GM12878 (cell line): ENCODE results near the gene ZNF687.
A peak's percentile ranks its signal among the peaks of the same experiment; 100 is the strongest.

Source experiments
- BACH1 ChIP-seq: fragments of 450-650 bp; IDR thresholded peaks from 2 replicates; pipeline ENCODE4 v1.6.1; 2017; ENCODE audit warnings: mild to moderate bottlenecking, borderline replicate concordance
- CTCF ChIP-seq, 3 experiments: IDR thresholded peaks in 2 of 3; conservative IDR thresholded peaks in 1 of 3; 2 replicates each; pipeline ENCODE4 v1.5.1; 2011; ENCODE audit warnings: low read depth in 3 of 3, low read length in 3 of 3, mild to moderate bottlenecking in 3 of 3, control low read depth in 2 of 3, moderate library complexity in 2 of 3, inconsistent platforms in 1 of 3, mixed read lengths in 1 of 3; ENCODE audit not compliant: control insufficient read depth in 2 of 3, insufficient read depth in 1 of 3; ENCODE audit errors: extremely low read depth in 1 of 3
- HDAC6 ChIP-seq: fragments of 200-600 bp; sonication (generic); IDR thresholded peaks from one replicate; pipeline ENCODE4 v1.8.0; 2017; ENCODE audit warnings: antibody characterized with exemption; ENCODE audit not compliant: unreplicated experiment
- JUNB ChIP-seq: IDR thresholded peaks from 2 replicates; pipeline ENCODE4 v1.6.1; 2016; ENCODE audit warnings: antibody characterized with exemption, mild to moderate bottlenecking
- MTA3 ChIP-seq: IDR thresholded peaks from 2 replicates; pipeline ENCODE4 v1.6.1; 2012; ENCODE audit warnings: low read length, inconsistent platforms, borderline replicate concordance
- NFIC ChIP-seq: IDR thresholded peaks from 2 replicates; pipeline ENCODE4 v1.6.1; 2012; ENCODE audit warnings: low read depth, mild to moderate bottlenecking, inconsistent platforms, low read length, moderate library complexity
- NR2C2 ChIP-seq: IDR thresholded peaks from 2 replicates; pipeline ENCODE4 v1.6.1; 2011; ENCODE audit warnings: borderline replicate concordance, low read depth; ENCODE audit not compliant: control insufficient read depth, insufficient read length
- POLR2AphosphoS5 ChIP-seq: IDR thresholded peaks from 2 replicates; pipeline ENCODE4 v1.6.1; 2011; ENCODE audit warnings: mild to moderate bottlenecking, low read length, inconsistent platforms
- REST ChIP-seq: IDR thresholded peaks from 2 replicates; pipeline ENCODE4 v1.6.1; 2012; ENCODE audit warnings: mild to moderate bottlenecking, low read depth, low read length
- SUZ12 ChIP-seq: fragments of 200-600 bp; sonication (generic); IDR thresholded peaks from one replicate; pipeline ENCODE4 v1.6.1; 2018; ENCODE audit warnings: antibody characterized with exemption, mild to moderate bottlenecking; ENCODE audit not compliant: unreplicated experiment
- USF1 ChIP-seq: IDR thresholded peaks from 2 replicates; pipeline ENCODE4 v1.6.1; 2011; ENCODE audit warnings: borderline replicate concordance, low read depth, mild to moderate bottlenecking, moderate library complexity, mixed read lengths, low read length; ENCODE audit not compliant: insufficient read depth; ENCODE audit errors: extremely low read length
- WRNIP1 ChIP-seq: IDR thresholded peaks from 2 replicates; pipeline ENCODE4 v1.6.1; 2011; ENCODE audit warnings: low read depth, low read length, improper control_type of control experiment, borderline replicate concordance
- YBX1 ChIP-seq: fragments of 450-650 bp; IDR thresholded peaks from 2 replicates; pipeline ENCODE4 v1.6.1; 2016; ENCODE audit warnings: antibody characterized with exemption

GRCh38 chr1:151284013-151284577, 2.0 kb downstream of the ZNF687 start:
- TF ChIP-seq WRNIP1 (no peak), MTA3 (no peak), SUZ12 (no peak), POLR2AphosphoS5 (peak; percentile 60; the same call in 1 of the 2 replicates), USF1 (no peak), YBX1 (no peak), CTCF (IDR thresholded peaks at IDR 0.05 in 2 of 3, conservative IDR thresholded peaks at IDR 0.05 in 1 of 3; ENCODE audit: control insufficient read depth in 2 of 3, extremely low read depth in 1 of 3, insufficient read depth in 1 of 3, low read depth in 3 of 3, low read length in 3 of 3) (no peak), NFIC (no peak), NR2C2 (no peak), BACH1 (no peak), HDAC6 (no peak), REST (no peak), JUNB (no peak)
